Fibroblast of skin of left quadriceps (primary cell): Measurements from ENCODE around the gene TAC4.

Experiments
- DNase-seq, 2 experiments: peaks; one replicate each; pipeline ENCODE4 v3.0.0-alpha.2; 2013; ENCODE audit warnings: low read depth in 2 of 2

TAC4 gene

GRCh38 chr17:49848019-49848473 lies at the start of gene TAC4:
Gene TAC4 (minus strand): TSS chr17:49848069. CDS start chr17:49848017, 52 bp downstream.
- no peak for DNase-seq

- DNase-seq = no peak
These were observed 49.0 kb upstream of the TAC4 start for GRCh38 chr17:49896860-49897259.

- no peak for DNase-seq
These were observed 48.4 kb upstream of the TAC4 start for GRCh38 chr17:49896222-49896621.

GRCh38 chr17:49895812-49896211 lies 47.9 kb upstream of the TAC4 start:
- DNase-seq = no peak

GRCh38 chr17:49894761-49895160 lies 46.9 kb upstream of the TAC4 start:
- no peak for DNase-seq

- no peak for DNase-seq
These were observed 44.0 kb upstream of the TAC4 start for GRCh38 chr17:49891694-49892389.

GRCh38 chr17:49891271-49891670 lies 43.4 kb upstream of the TAC4 start:
- DNase-seq = no peak

- DNase-seq = no peak
These were observed 43.0 kb upstream of the TAC4 start for GRCh38 chr17:49890852-49891251.

GRCh38 chr17:49890077-49890821 lies 42.4 kb upstream of the TAC4 start:
- no peak for DNase-seq

- no peak for DNase-seq
These were observed 41.6 kb upstream of the TAC4 start for GRCh38 chr17:49889500-49889899.

GRCh38 chr17:49887744-49888360 lies 40.0 kb upstream of the TAC4 start:
- DNase-seq = no peak

- no peak for DNase-seq
These were observed 39.3 kb upstream of the TAC4 start for GRCh38 chr17:49887086-49887743.

GRCh38 chr17:49886036-49886435 lies 38.2 kb upstream of the TAC4 start:
- no peak for DNase-seq

GRCh38 chr17:49882434-49882833 lies 34.6 kb upstream of the TAC4 start:
- DNase-seq = no peak

- DNase-seq = no peak
These were observed 33.2 kb upstream of the TAC4 start for GRCh38 chr17:49881054-49881402.

- peak in 1 of 2 experiments; percentile 7 for DNase-seq
These were observed 32.6 kb upstream of the TAC4 start for GRCh38 chr17:49880291-49881053.

- no peak for DNase-seq
These were observed 31.3 kb upstream of the TAC4 start for GRCh38 chr17:49878931-49879904.

- DNase-seq = no peak
These were observed 27.8 kb upstream of the TAC4 start for GRCh38 chr17:49875685-49876084.

GRCh38 chr17:49874911-49875310 lies 27.0 kb upstream of the TAC4 start:
- no peak for DNase-seq

GRCh38 chr17:49873926-49874325 lies 26.1 kb upstream of the TAC4 start:
- DNase-seq = no peak
